Chondrocyte (in vitro differentiated cells): ENCODE results near the gene SIN3A. TPM values are rescaled to one million over a fixed set of nuclear protein-coding genes. Genes with fewer than 3 reads are reported as not detected.
A peak's percentile ranks its signal among the peaks of the same experiment; 100 is the strongest.
"Not testable (repeated sequence)": the region's sequence is repeated elsewhere in the genome, so short reads cannot be mapped to it uniquely, and the experiment has no call there.

Experiments used
- DNase-seq: peaks from one replicate; pipeline ENCODE4 v3.0.0; 2021; ENCODE audit warnings: mixed read lengths, low spot score
- H3K27ac Mint-ChIP-seq: one replicate; pipeline ENCODE4 v1.8.0; 2021; ENCODE audit warnings: mild to moderate bottlenecking, moderate library complexity, mixed read lengths; ENCODE audit not compliant: unreplicated experiment
- H3K27me3 Mint-ChIP-seq: 2 replicates; pipeline ENCODE4 v1.8.0; 2021; ENCODE audit warnings: low read depth, mixed read lengths
- H3K36me3 Mint-ChIP-seq: 2 replicates; pipeline ENCODE4 v1.8.0; 2021; ENCODE audit warnings: low read depth, mixed read lengths
- H3K4me1 Mint-ChIP-seq: 2 replicates; pipeline ENCODE4 v1.8.0; 2021; ENCODE audit warnings: low read depth, mild to moderate bottlenecking, mixed read lengths
- H3K4me3 Mint-ChIP-seq: one replicate; pipeline ENCODE4 v1.8.0; 2021; ENCODE audit warnings: mild to moderate bottlenecking, moderate library complexity, mixed read lengths; ENCODE audit not compliant: unreplicated experiment
- H3K9me3 Mint-ChIP-seq: 2 replicates; pipeline ENCODE4 v1.8.0; 2021; ENCODE audit warnings: low read depth, mixed read lengths
- CTCF ChIP-seq: fragments of 200-600 bp; sonication (generic); IDR thresholded peaks from 2 replicates; pipeline ENCODE4 v1.5.0; 2021; ENCODE audit warnings: antibody characterized with exemption, mild to moderate bottlenecking, moderate library complexity
- total RNA-seq: library from RNA; stranded (reverse); gene quantifications from 3 replicates; pipeline ENCODE4 v1.2.1, GENCODE V29; 2021

The SIN3A gene
- total RNA-seq, 1 donor from 2014 or later, result 44.9 TPM

GRCh38 chr15:75449585-75450306 is 1.7 kb downstream of the SIN3A start:
- Mint-ChIP-seq H3K4me3 (peak overlapping the region; percentile 96), H3K27ac (peak overlapping the region; percentile 98), H3K9me3 (no peaks in the 10 kb centered on the region), H3K4me1 (peaks cover 26% of the 10 kb centered on the region), H3K27me3 (no peaks in the 10 kb centered on the region), H3K36me3 (no peaks in the 10 kb centered on the region)
- no peak for TF ChIP-seq CTCF
- DNase-seq, result no peak

GRCh38 chr15:75448171-75448570 is 3.3 kb downstream of the SIN3A start:
- not testable (repeated sequence) for H3K36me3 Mint-ChIP-seq, H3K4me3 Mint-ChIP-seq, H3K27ac Mint-ChIP-seq, H3K9me3 Mint-ChIP-seq, H3K27me3 Mint-ChIP-seq, DNase-seq
- H3K4me1 Mint-ChIP-seq, result peaks cover 33% of the 10 kb centered on the region

GRCh38 chr15:75446151-75446550 is 5.3 kb downstream of the SIN3A start:
- H3K27me3 Mint-ChIP-seq, result no peaks in the 10 kb centered on the region
- H3K4me1 Mint-ChIP-seq, result peaks cover 23% of the 10 kb centered on the region
- H3K27ac Mint-ChIP-seq, result no peak overlapping the region
- H3K4me3 Mint-ChIP-seq, result no peak overlapping the region
- H3K36me3 Mint-ChIP-seq, result no peaks in the 10 kb centered on the region
- DNase-seq, result no peak
- TF ChIP-seq CTCF, result no peak
- H3K9me3 Mint-ChIP-seq, result no peaks in the 10 kb centered on the region

GRCh38 chr15:75445324-75445723 is 6.2 kb downstream of the SIN3A start:
- peaks cover 23% of the 10 kb centered on the region for H3K4me1 Mint-ChIP-seq
- not testable (repeated sequence) for H3K27ac Mint-ChIP-seq, H3K4me3 Mint-ChIP-seq

GRCh38 chr15:75443972-75444453 is 7.5 kb downstream of the SIN3A start:
- not testable (repeated sequence) for DNase-seq, H3K36me3 Mint-ChIP-seq, H3K9me3 Mint-ChIP-seq, H3K4me3 Mint-ChIP-seq, H3K27me3 Mint-ChIP-seq
- H3K27ac Mint-ChIP-seq, result peak overlapping the region; percentile 89
- peaks cover 12% of the 10 kb centered on the region for H3K4me1 Mint-ChIP-seq

More at GRCh38 chr15:75445324-75445723, 6.2 kb downstream of the SIN3A start:
- H3K9me3 Mint-ChIP-seq, DNase-seq, H3K36me3 Mint-ChIP-seq, H3K27me3 Mint-ChIP-seq: not testable (repeated sequence)

GRCh38 chr15:75437721-75438120 is 13.8 kb downstream of the SIN3A start:
- no peak overlapping the region for H3K4me3 Mint-ChIP-seq
- DNase-seq, result no peak
- H3K36me3 Mint-ChIP-seq, result peaks cover 7% of the 10 kb centered on the region
- no peak overlapping the region for H3K27ac Mint-ChIP-seq
- TF ChIP-seq CTCF, result no peak
- no peaks in the 10 kb centered on the region for H3K9me3 Mint-ChIP-seq
- H3K4me1 Mint-ChIP-seq, result peaks cover 5% of the 10 kb centered on the region
- H3K27me3 Mint-ChIP-seq, result no peaks in the 10 kb centered on the region

- Mint-ChIP-seq H3K27me3 (no peaks in the 10 kb centered on the region), H3K27ac (no peak overlapping the region), H3K9me3 (no peaks in the 10 kb centered on the region), H3K36me3 (peaks cover 7% of the 10 kb centered on the region), H3K4me3 (no peak overlapping the region), H3K4me1 (peaks cover 5% of the 10 kb centered on the region)
- no peak for DNase-seq
- no peak for TF ChIP-seq CTCF
Measured at GRCh38 chr15:75436881-75437280, 14.6 kb downstream of the SIN3A start.
